Body of pancreas (tissue), 4 donors: ENCODE results near the gene DMD.

ENCODE experiments used
- POLR2A ChIP-seq, 3 donors: fragments of 450-650 bp; IDR thresholded peaks; one replicate each; pipeline ENCODE4 v1.6.1; 2016; ENCODE audit warnings: antibody characterized with exemption in 3 of 3, mild to moderate bottlenecking in 2 of 3
- TF ChIP-seq, protein P1 (sequence below), 7 experiments: fragments of 450-650 bp in 4 of 7; fragments of 200-600 bp in 3 of 7; sonication (generic) in 3 of 7; IDR thresholded peaks; one replicate each; pipeline ENCODE4 v1.5.1; 2016 to 2019; ENCODE audit warnings: antibody characterized with exemption in 7 of 7

DNA sequence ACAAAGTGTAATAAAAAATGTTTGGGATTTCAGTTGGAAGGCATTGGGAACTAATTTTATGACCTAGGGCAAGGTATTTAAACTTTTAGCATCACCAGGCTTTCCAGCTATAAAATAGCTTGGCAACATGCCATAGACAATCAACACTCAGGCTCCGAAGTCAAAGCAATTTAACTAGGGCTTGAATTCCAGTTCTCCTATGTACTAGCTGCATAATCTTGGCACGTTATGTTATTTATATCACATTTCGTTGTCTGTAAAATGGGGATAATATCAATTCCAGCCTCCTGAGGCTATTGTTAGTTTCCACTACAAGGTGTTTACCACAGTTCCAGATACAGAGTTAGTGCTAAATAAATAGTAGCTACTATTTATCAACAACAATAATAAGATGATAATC, 78.8 kb downstream of the DMD start:
- TF ChIP-seq, protein P1, sequence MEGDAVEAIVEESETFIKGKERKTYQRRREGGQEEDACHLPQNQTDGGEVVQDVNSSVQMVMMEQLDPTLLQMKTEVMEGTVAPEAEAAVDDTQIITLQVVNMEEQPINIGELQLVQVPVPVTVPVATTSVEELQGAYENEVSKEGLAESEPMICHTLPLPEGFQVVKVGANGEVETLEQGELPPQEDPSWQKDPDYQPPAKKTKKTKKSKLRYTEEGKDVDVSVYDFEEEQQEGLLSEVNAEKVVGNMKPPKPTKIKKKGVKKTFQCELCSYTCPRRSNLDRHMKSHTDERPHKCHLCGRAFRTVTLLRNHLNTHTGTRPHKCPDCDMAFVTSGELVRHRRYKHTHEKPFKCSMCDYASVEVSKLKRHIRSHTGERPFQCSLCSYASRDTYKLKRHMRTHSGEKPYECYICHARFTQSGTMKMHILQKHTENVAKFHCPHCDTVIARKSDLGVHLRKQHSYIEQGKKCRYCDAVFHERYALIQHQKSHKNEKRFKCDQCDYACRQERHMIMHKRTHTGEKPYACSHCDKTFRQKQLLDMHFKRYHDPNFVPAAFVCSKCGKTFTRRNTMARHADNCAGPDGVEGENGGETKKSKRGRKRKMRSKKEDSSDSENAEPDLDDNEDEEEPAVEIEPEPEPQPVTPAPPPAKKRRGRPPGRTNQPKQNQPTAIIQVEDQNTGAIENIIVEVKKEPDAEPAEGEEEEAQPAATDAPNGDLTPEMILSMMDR (IDR thresholded peaks at IDR 0.05): no peak
- no peak for TF ChIP-seq POLR2A (IDR thresholded peaks at IDR 0.05)
